C4-2B (cell line): ENCODE measurements around the gene BTBD16.

Experiments used
- ZFX ChIP-seq: fragments of 450-650 bp; IDR thresholded peaks from 2 replicates; pipeline ENCODE4 v1.6.1; 2017
- TF ChIP-seq, protein P1 (sequence below): fragments of 450-650 bp; conservative IDR thresholded peaks from 2 replicates; pipeline ENCODE4 v1.5.1; 2017; ENCODE audit warnings: mild to moderate bottlenecking

DNA sequence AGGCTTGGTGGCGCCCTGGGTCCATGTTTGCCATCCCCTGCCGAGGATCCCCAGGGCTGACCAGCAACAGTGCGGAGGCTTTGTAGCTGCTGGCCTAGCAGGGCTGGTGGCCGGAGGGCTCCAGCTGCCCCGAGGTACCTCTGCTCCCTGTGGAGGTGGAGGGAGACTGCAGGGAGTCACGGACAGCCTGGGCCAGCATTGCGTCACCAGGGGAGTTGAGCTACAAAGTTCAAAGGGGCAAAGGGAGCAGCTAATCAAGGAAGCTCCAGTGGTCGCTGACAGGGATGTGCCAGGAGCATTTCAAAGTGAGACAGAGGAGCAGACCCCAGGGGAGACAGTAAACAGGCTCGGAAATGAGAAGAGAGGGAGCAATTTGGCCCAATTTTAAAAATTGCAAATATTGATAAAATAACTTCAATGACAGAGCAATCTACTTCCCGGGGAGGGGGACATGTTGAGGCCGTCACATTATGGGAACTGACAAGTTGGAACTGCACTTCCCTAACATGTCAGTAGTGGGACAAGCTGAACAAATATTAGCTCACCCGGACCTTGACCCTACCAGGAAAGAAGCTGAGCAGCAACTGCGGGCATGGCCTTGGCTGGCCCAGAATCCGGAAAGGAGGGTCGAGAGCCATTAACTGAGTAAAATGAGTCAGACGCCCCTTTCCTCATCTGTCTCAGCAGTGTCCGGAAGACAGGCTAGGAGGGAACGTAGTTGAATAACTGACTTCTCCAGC lies 39.4 kb downstream of the BTBD16 start:
- TF ChIP-seq, protein P1, sequence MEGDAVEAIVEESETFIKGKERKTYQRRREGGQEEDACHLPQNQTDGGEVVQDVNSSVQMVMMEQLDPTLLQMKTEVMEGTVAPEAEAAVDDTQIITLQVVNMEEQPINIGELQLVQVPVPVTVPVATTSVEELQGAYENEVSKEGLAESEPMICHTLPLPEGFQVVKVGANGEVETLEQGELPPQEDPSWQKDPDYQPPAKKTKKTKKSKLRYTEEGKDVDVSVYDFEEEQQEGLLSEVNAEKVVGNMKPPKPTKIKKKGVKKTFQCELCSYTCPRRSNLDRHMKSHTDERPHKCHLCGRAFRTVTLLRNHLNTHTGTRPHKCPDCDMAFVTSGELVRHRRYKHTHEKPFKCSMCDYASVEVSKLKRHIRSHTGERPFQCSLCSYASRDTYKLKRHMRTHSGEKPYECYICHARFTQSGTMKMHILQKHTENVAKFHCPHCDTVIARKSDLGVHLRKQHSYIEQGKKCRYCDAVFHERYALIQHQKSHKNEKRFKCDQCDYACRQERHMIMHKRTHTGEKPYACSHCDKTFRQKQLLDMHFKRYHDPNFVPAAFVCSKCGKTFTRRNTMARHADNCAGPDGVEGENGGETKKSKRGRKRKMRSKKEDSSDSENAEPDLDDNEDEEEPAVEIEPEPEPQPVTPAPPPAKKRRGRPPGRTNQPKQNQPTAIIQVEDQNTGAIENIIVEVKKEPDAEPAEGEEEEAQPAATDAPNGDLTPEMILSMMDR: no peak; the same call in 1 of the 2 replicates
- TF ChIP-seq ZFX: no peak
